Colon (tissue), 2 donors: ENCODE results near the gene ZAR1.
"Not testable (repeated sequence)": the region's sequence is repeated elsewhere in the genome, so short reads cannot be mapped to it uniquely, and the experiment has no call there.

Experiments
- FAIRE-seq: peaks from 2 replicates; lab custom pipeline; 2012; peaks lifted over from hg19 to GRCh38; lab: Jason Lieb, UNC
- donor health status: control.
- donor health status: control.

ZAR1 gene

GRCh38 chr4:48490012-48490679, at the start of gene ZAR1:
ZAR1 (plus strand) TSS chr4:48490252; CDS start chr4:48490292, 40 bp downstream.
- no peak for FAIRE-seq

GRCh38 chr4:48440914-48441313, 49.1 kb upstream of the ZAR1 start:
- FAIRE-seq = not testable (repeated sequence)

- FAIRE-seq = peak; percentile 80
Observed at GRCh38 chr4:48445704-48446103, 44.3 kb upstream of the ZAR1 start.

- FAIRE-seq = no peak
Observed at GRCh38 chr4:48446642-48447041, 43.4 kb upstream of the ZAR1 start.

GRCh38 chr4:48449151-48449550, 40.9 kb upstream of the ZAR1 start:
- FAIRE-seq = no peak

- FAIRE-seq = no peak
Observed at GRCh38 chr4:48450740-48451139, 39.3 kb upstream of the ZAR1 start.

- FAIRE-seq = not testable (repeated sequence)
Observed at GRCh38 chr4:48451656-48452055, 38.4 kb upstream of the ZAR1 start.

GRCh38 chr4:48454591-48454990, 35.5 kb upstream of the ZAR1 start:
- FAIRE-seq = no peak

GRCh38 chr4:48461000-48461399, 29.1 kb upstream of the ZAR1 start:
- FAIRE-seq = no peak

GRCh38 chr4:48462363-48462762, 27.7 kb upstream of the ZAR1 start:
- FAIRE-seq = no peak

- FAIRE-seq = no peak
Observed at GRCh38 chr4:48467442-48467841, 22.6 kb upstream of the ZAR1 start.

- no peak for FAIRE-seq
Observed at GRCh38 chr4:48467891-48468290, 22.2 kb upstream of the ZAR1 start.

GRCh38 chr4:48470137-48470536, 19.9 kb upstream of the ZAR1 start:
- no peak for FAIRE-seq

GRCh38 chr4:48470570-48470969, 19.5 kb upstream of the ZAR1 start:
- FAIRE-seq = no peak

GRCh38 chr4:48472794-48473193, 17.3 kb upstream of the ZAR1 start:
- FAIRE-seq = no peak

- FAIRE-seq = no peak
Observed at GRCh38 chr4:48475770-48476169, 14.3 kb upstream of the ZAR1 start.

GRCh38 chr4:48478273-48478672, 11.8 kb upstream of the ZAR1 start:
- FAIRE-seq = no peak

- FAIRE-seq = no peak
Observed at GRCh38 chr4:48481581-48481980, 8.5 kb upstream of the ZAR1 start.

- no peak for FAIRE-seq
Observed at GRCh38 chr4:48483006-48483776, 6.9 kb upstream of the ZAR1 start, which contains the start of gene SLC10A4. SLC10A4 (plus strand) TSS chr4:48483343; CDS start chr4:48483562, 219 bp downstream.

GRCh38 chr4:48483777-48484493, 6.1 kb upstream of the ZAR1 start:
- no peak for FAIRE-seq

- no peak for FAIRE-seq
Observed at GRCh38 chr4:48484494-48485168, 5.4 kb upstream of the ZAR1 start.

- no peak for FAIRE-seq
Observed at GRCh38 chr4:48489683-48490011, 405 bp upstream of the ZAR1 start.
